HepG2 (cell line): ENCODE results near the gene NDUFB8. TPM values are rescaled to one million over a fixed set of nuclear protein-coding genes. Genes with fewer than 3 reads are reported as not detected.

ENCODE experiments used
- ATF7 ChIP-seq, 2 experiments: fragments of 450-650 bp in 1 of 2; sonication (generic) in 1 of 2; formaldehyde crosslinking in 1 of 2; IDR thresholded peaks; 2 replicates each; pipeline versions ENCODE4 v1.4.0 to v1.6.1; 2016 to 2020; ENCODE audit warnings: antibody characterized with exemption in 1 of 2, mild to moderate bottlenecking in 1 of 2, missing genetic modification reagents in 1 of 2
- BHLHE40 ChIP-seq: IDR thresholded peaks from 2 replicates; pipeline ENCODE4 v1.6.1; 2011; ENCODE audit warnings: low read length, improper control_type of control experiment
- ELF3 ChIP-seq: IDR thresholded peaks from 2 replicates; pipeline ENCODE4 v1.6.1; 2016; ENCODE audit warnings: missing genetic modification reagents, missing compliant biosample characterization
- HMGXB3 ChIP-seq: sonication (generic); formaldehyde crosslinking; IDR thresholded peaks from 2 replicates; pipeline ENCODE4 v1.4.0; 2020; ENCODE audit warnings: missing genetic modification reagents, borderline replicate concordance
- HNF1B ChIP-seq: sonication (generic); formaldehyde crosslinking; IDR thresholded peaks from 2 replicates; pipeline ENCODE4 v1.5.1; 2020; ENCODE audit warnings: mild to moderate bottlenecking, moderate library complexity, missing genetic modification reagents
- MEF2D ChIP-seq: sonication (generic); formaldehyde crosslinking; IDR thresholded peaks from 2 replicates; pipeline ENCODE4 v1.5.1; 2020; ENCODE audit warnings: mild to moderate bottlenecking, missing genetic modification reagents
- RBAK ChIP-seq: sonication (generic); formaldehyde crosslinking; IDR thresholded peaks from 2 replicates; pipeline ENCODE4 v1.5.1; 2020; ENCODE audit warnings: mild to moderate bottlenecking, missing genetic modification reagents
- RBM22 ChIP-seq: fragments of 200-400 bp; formaldehyde crosslinking; optimal IDR thresholded peaks from 2 replicates; pipeline ENCODE3; 2017; ENCODE audit warnings: mild to moderate bottlenecking, low read length, moderate library complexity
- RFX1 ChIP-seq: fragments of 450-650 bp; IDR thresholded peaks from 2 replicates; pipeline ENCODE4 v1.6.1; 2017
- TFAP4 ChIP-seq: sonication (generic); IDR thresholded peaks from 2 replicates; pipeline ENCODE4 v1.6.1; 2016; ENCODE audit warnings: low read depth, borderline replicate concordance
- THAP8 ChIP-seq: sonication (generic); formaldehyde crosslinking; IDR thresholded peaks from 2 replicates; pipeline ENCODE4 v1.5.1; 2020; ENCODE audit warnings: missing genetic modification reagents, mild to moderate bottlenecking, borderline replicate concordance
- ZBTB43 ChIP-seq: sonication (generic); formaldehyde crosslinking; conservative IDR thresholded peaks from 2 replicates; pipeline ENCODE4 v1.4.0; 2020; ENCODE audit warnings: missing genetic modification reagents
- ZNF549 ChIP-seq: sonication (generic); formaldehyde crosslinking; IDR thresholded peaks from 2 replicates; pipeline ENCODE4 v1.5.0; 2020; ENCODE audit warnings: missing genetic modification reagents
- ZNF605 ChIP-seq: sonication (generic); formaldehyde crosslinking; IDR thresholded peaks from 2 replicates; pipeline ENCODE4 v1.8.0; 2022; ENCODE audit warnings: mild to moderate bottlenecking, missing genetic modification reagents
- ZNF619 ChIP-seq: sonication (generic); formaldehyde crosslinking; IDR thresholded peaks from 2 replicates; pipeline ENCODE4 v1.4.0; 2020; ENCODE audit warnings: mild to moderate bottlenecking, missing genetic modification reagents
- ZNF670 ChIP-seq: sonication (generic); formaldehyde crosslinking; IDR thresholded peaks from 2 replicates; pipeline ENCODE4 v1.8.0; 2022; ENCODE audit warnings: mild to moderate bottlenecking, missing genetic modification reagents, borderline replicate concordance
- ZNF710 ChIP-seq: sonication (generic); formaldehyde crosslinking; IDR thresholded peaks from 2 replicates; pipeline ENCODE4 v1.5.0; 2020; ENCODE audit warnings: mild to moderate bottlenecking, missing genetic modification reagents, borderline replicate concordance
- ZNF772 ChIP-seq: sonication (generic); formaldehyde crosslinking; IDR thresholded peaks from 2 replicates; pipeline ENCODE4 v1.5.0; 2020; ENCODE audit warnings: mild to moderate bottlenecking, missing genetic modification reagents
- polyA plus RNA-seq, 8 experiments: library from polyadenylated mRNA; depleted of rRNA in 3 of 8; stranded (reverse) in 7 of 8; unstranded in 1 of 8; fragments of >200 nt; fragmentation: Illumina TruSeq in 4 of 8; extraction: Trizol in 4 of 8; gene quantifications; 2 replicates each; pipeline versions ENCODE4 v1.2.1 to v1.2.3, GENCODE V29; 2011 to 2016; ENCODE audit warnings: low read depth in 4 of 8, missing spikeins in 1 of 8, mixed read lengths in 1 of 8; ENCODE audit not compliant: insufficient read depth in 1 of 8
- total RNA-seq, 5 experiments: library from RNA; depleted of rRNA; stranded (reverse); fragments of >200 nt; fragmentation: Illumina TruSeq; extraction: Trizol; gene quantifications; 2 replicates each; pipeline ENCODE4 v1.2.3, GENCODE V29; 2016; ENCODE audit warnings: low read depth in 1 of 5

NDUFB8 gene
- total and polyA plus RNA-seq, 2 of the 13 experiments (the other 11 are each of a cell fraction or from before 2014, with no cell fraction given) = 210 to 216 TPM

GRCh38 chr10:100481462-100482081 is 48.1 kb downstream of the NDUFB8 start (continued):
- TF ChIP-seq HNF1B (CRISPR knock-in tag) (0 out of 2 replicates have a peak, but pooled peaks have one; percentile 47), HMGXB3 (CRISPR knock-in tag) (no peak), ZNF605 (0 out of 2 replicates have a peak, but pooled peaks have one; percentile 28), RBAK (CRISPR knock-in tag) (no peak), ATF7 (IDR thresholded peaks at IDR 0.05) (no peak), ATF7 (CRISPR knock-in tag; IDR thresholded peaks at IDR 0.05) (no peak), RFX1 (no peak), MEF2D (no peak), ZNF619 (CRISPR knock-in tag) (no peak), BHLHE40 (peak; percentile 78), ELF3 (CRISPR knock-in tag) (no peak), ZNF670 (no peak), ZNF549 (CRISPR knock-in tag) (no peak), ZNF710 (CRISPR knock-in tag) (no peak), RBM22 (no peak), THAP8 (CRISPR knock-in tag) (no peak), ZBTB43 (CRISPR knock-in tag) (no peak), TFAP4 (no peak), ZNF772 (no peak)
